PFSK-1 (cell line): ENCODE data around the gene MAST4.

ENCODE experiments used
- FOXP2 ChIP-seq: optimal IDR thresholded peaks from 2 replicates; pipeline ENCODE3; 2011; ENCODE audit warnings: borderline replicate concordance, control low read depth, inconsistent platforms; ENCODE audit not compliant: insufficient read depth; ENCODE audit errors: extremely low read length, extremely low read depth
- POLR2AphosphoS5 ChIP-seq: IDR thresholded peaks from 2 replicates; pipeline ENCODE4 v1.6.1; 2012; ENCODE audit warnings: low read depth, mild to moderate bottlenecking, control low read depth, low read length, moderate library complexity
- SIN3A ChIP-seq: IDR thresholded peaks from 2 replicates; pipeline ENCODE4 v1.6.1; 2012; ENCODE audit warnings: mild to moderate bottlenecking, low read length, moderate library complexity, borderline replicate concordance; ENCODE audit not compliant: insufficient read depth
- TAF1 ChIP-seq: IDR thresholded peaks from 2 replicates; pipeline ENCODE4 v1.6.1; 2012; ENCODE audit warnings: low read length, control low read depth, borderline replicate concordance; ENCODE audit not compliant: insufficient read depth
- TF ChIP-seq, protein P1 (sequence below), 2 experiments: IDR thresholded peaks; 2 replicates each; pipeline versions ENCODE4 v1.6.1 to v1.8.0; 2011 to 2012; ENCODE audit warnings: low read depth in 2 of 2, low read length in 2 of 2, control low read depth in 1 of 2, inconsistent platforms in 1 of 2, mild to moderate bottlenecking in 1 of 2, moderate library complexity in 1 of 2; ENCODE audit not compliant: insufficient read depth in 1 of 2

The MAST4 gene

DNA sequence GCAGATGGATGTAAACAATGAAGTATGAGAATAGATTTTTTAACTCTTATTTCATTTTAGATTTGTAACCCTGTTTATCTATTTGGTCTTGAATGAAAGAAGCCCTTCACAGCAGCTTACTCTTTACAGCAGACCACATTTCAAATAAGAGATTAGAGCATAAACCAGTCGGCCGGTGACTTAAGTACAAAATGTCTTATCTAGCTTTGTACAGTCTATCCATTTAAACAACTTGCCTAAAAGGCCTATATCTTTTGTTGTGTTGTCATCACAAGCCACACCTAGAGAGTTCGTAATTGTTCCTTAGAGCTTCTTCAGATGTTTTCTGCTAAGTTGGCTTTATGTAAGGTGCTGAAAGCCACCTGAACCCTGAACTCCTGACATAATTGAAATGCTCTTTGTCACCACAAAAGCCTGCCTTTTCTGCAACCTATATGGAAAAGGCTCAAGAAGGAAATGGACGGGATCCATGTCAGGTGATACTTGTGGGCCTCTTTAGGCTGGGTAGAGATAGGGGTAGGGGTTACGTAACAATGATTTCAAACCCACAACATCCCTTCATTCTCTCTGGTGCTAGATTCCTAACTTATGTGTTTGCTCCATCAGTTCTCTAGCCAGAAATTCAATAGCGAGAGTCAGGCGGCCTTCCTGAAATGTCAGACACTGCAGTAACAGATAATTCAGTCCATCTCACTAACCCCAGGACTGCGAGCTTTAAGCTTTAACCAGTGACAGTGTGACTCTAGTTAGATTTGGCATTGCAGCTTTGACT lies 437.9 kb downstream of the MAST4 start:
- TF ChIP-seq POLR2AphosphoS5 (no peak), FOXP2 (no peak), TAF1 (no peak)
- TF ChIP-seq, protein P1, sequence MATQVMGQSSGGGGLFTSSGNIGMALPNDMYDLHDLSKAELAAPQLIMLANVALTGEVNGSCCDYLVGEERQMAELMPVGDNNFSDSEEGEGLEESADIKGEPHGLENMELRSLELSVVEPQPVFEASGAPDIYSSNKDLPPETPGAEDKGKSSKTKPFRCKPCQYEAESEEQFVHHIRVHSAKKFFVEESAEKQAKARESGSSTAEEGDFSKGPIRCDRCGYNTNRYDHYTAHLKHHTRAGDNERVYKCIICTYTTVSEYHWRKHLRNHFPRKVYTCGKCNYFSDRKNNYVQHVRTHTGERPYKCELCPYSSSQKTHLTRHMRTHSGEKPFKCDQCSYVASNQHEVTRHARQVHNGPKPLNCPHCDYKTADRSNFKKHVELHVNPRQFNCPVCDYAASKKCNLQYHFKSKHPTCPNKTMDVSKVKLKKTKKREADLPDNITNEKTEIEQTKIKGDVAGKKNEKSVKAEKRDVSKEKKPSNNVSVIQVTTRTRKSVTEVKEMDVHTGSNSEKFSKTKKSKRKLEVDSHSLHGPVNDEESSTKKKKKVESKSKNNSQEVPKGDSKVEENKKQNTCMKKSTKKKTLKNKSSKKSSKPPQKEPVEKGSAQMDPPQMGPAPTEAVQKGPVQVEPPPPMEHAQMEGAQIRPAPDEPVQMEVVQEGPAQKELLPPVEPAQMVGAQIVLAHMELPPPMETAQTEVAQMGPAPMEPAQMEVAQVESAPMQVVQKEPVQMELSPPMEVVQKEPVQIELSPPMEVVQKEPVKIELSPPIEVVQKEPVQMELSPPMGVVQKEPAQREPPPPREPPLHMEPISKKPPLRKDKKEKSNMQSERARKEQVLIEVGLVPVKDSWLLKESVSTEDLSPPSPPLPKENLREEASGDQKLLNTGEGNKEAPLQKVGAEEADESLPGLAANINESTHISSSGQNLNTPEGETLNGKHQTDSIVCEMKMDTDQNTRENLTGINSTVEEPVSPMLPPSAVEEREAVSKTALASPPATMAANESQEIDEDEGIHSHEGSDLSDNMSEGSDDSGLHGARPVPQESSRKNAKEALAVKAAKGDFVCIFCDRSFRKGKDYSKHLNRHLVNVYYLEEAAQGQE (IDR thresholded peaks at IDR 0.05; ENCODE audit: insufficient read depth in 1 of 2, low read depth in 2 of 2, low read length in 2 of 2), result no peak

- TF ChIP-seq SIN3A, result no peak
- no peak for TF ChIP-seq TAF1
- TF ChIP-seq POLR2AphosphoS5, result no peak
- no peak for TF ChIP-seq FOXP2
- TF ChIP-seq, protein P1 (IDR thresholded peaks at IDR 0.05; ENCODE audit: insufficient read depth in 1 of 2, low read depth in 2 of 2, low read length in 2 of 2), result no peak
Observed at GRCh38 chr5:67035098-67035740, 439.0 kb downstream of the MAST4 start.

DNA sequence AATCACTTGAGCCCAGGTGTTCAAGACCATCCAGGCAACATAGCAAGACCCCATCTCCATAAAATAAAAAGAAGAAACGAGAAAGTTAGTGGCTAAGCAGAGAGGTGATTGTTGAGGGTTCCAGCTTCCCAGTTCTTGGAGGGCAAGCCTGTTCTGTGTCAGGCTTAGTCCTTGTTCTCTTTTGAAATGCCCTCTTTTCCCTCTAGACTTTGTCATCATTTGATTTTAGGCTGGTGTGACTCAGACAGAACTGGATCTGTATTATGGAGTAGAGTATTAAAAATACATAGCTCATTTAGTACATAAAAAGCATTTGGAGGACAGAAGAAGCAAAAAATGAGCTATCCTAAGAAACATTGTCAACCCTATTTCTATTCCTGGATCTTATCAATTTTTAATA lies 441.0 kb downstream of the MAST4 start:
- no peak for TF ChIP-seq FOXP2
- TF ChIP-seq SIN3A, result no peak
- TF ChIP-seq TAF1, result no peak
- no peak for TF ChIP-seq POLR2AphosphoS5
- TF ChIP-seq, protein P1 (IDR thresholded peaks at IDR 0.05; ENCODE audit: insufficient read depth in 1 of 2, low read depth in 2 of 2, low read length in 2 of 2), result no peak

DNA sequence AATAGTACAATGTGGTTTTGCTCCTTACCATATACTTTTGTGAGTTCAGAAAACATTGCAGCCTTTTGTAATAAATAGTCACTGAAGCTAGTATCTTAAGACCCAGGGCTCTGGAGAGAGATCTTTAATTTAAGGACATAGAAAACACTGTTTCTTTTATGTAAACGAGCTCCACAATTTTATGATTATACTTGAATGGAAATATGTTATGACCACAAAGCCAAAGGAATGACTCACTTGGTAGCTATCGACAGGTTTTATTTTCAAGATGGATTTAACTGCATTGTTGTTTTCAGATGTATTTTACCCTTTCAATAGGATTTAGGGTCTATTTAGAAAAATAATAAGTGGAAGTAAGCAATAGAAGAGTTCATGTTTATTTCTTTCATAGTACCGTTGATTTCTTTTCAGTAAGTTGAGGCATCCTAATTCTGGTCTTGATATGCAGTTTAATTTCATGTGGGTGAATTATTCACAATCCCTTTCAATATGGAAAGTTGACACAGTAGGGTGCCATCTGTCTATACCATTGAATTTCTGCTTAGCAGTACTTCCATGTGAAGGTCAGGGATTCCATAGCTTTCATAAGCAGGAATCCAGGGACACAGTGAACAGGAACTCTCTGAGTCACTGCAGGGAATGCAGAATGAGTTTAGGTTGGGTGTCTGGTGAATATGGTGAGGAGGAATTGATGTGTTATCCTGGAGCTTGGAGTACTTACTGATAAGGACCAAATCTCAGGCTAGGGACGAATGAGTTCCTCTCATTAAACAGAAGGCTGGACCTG lies 442.8 kb downstream of the MAST4 start:
- no peak for TF ChIP-seq TAF1
- TF ChIP-seq SIN3A, result no peak
- TF ChIP-seq POLR2AphosphoS5, result no peak
- TF ChIP-seq FOXP2, result no peak
- TF ChIP-seq, protein P1 (IDR thresholded peaks at IDR 0.05; ENCODE audit: insufficient read depth in 1 of 2, low read depth in 2 of 2, low read length in 2 of 2), result no peak
